Activated CD8-positive, alpha-beta memory T cell treated with anti-CD3 and anti-CD28 coated beads, Interleukin-2, amount 10 ng/mL, durations not matched to agents 7 days and 5 days (primary cell): ENCODE data around the gene NAGA. TPM values are rescaled to one million over a fixed set of nuclear protein-coding genes. Genes with fewer than 3 reads are reported as not detected.
A peak's percentile ranks its signal among the peaks of the same experiment; 100 is the strongest.
"Not testable (repeated sequence)": the region's sequence is repeated elsewhere in the genome, so short reads cannot be mapped to it uniquely, and the experiment has no call there.

ENCODE experiments used
- ATAC-seq: fragments of 150-1000 bp; cut with Tn5 transposase; one replicate; pipeline ENCODE4 v1.10.0; 2021; ENCODE audit warnings: moderate library complexity
- CTCF ChIA-PET: fragments of 350-600 bp; sonication (Branson Sonifier 250); formaldehyde crosslinking; loops from one replicate; lab custom pipeline; 2021; ENCODE audit warnings: antibody characterized with exemption; lab: Charles Lee
- DNase-seq: peaks from one replicate; pipeline ENCODE4 v3.0.0-alpha.2; 2020
- H3K27ac Mint-ChIP-seq: one replicate; pipeline ENCODE4 v1.8.0; 2021; ENCODE audit warnings: mild to moderate bottlenecking, mixed read lengths
- H3K27me3 Mint-ChIP-seq: one replicate; pipeline ENCODE4 v1.8.0; 2021; ENCODE audit warnings: mixed read lengths
- H3K36me3 Mint-ChIP-seq: one replicate; pipeline ENCODE4 v1.8.0; 2021; ENCODE audit warnings: mild to moderate bottlenecking, mixed read lengths
- H3K4me1 Mint-ChIP-seq: one replicate; pipeline ENCODE4 v1.8.0; 2021; ENCODE audit warnings: mixed read lengths
- H3K4me3 Mint-ChIP-seq: one replicate; pipeline ENCODE4 v1.8.0; 2021; ENCODE audit warnings: mild to moderate bottlenecking, moderate library complexity, mixed read lengths
- H3K9me3 Mint-ChIP-seq: one replicate; pipeline ENCODE4 v1.8.0; 2022; ENCODE audit warnings: low read depth, mixed read lengths
- total RNA-seq, 2 experiments: library from RNA; stranded (reverse); gene quantifications; one replicate each; pipeline ENCODE4 v1.2.3, GENCODE V29; 2021

The NAGA gene
- total RNA-seq, 2 experiments from 2014 or later = 23.1 to 27.1 TPM

DNA sequence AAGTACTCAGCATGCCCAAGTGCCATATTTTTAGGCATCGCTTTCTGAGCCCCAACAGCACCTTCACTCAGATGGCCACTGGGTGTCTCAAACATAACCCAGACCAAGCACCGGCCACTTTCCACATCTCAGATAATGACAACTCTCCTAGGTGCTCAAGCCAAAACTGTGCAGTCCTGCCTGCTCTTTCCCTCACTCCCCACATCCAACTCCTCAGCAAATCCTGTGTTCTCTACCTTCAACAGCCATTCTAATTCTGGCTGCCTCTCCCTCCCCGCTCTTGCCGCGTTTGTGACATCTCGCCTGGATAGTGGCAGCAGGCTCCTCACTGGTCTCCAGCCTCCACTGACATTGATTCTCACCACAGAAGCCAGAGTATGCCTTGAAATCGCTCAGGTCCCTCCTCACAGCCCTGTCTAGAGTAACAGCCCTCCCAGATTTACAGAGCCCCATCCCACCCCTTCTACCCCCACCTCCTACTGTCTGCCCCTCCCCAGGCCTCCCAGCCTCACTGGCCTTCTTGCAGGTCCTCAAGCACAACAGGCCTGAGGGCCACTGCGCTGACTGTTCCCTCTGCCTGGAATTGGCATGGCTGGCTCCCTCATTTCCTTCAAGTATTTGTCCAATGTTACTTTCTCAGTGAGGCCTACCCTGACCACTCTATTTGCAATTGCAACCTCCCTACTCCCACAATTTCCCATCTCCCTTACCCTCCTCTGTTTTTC lies 2.2 kb upstream of the NAGA start:
- Mint-ChIP-seq H3K9me3 (no peaks in the 10 kb centered on the region), H3K27me3 (no peaks in the 10 kb centered on the region), H3K4me1 (peaks cover 34% of the 10 kb centered on the region), H3K36me3 (peaks cover 8% of the 10 kb centered on the region), H3K4me3 (peak overlapping the region; percentile 45), H3K27ac (peak overlapping the region; percentile 74)
- no peak for ATAC-seq
- no peak for DNase-seq
- CTCF ChIA-PET = no interaction called here

- Mint-ChIP-seq H3K4me3 (peak overlapping the region; percentile 81), H3K4me1 (peaks cover 34% of the 10 kb centered on the region), H3K36me3 (peaks cover 12% of the 10 kb centered on the region), H3K27ac (peak overlapping the region; percentile 90)
- not testable (repeated sequence) for H3K9me3 Mint-ChIP-seq, H3K27me3 Mint-ChIP-seq, DNase-seq, ATAC-seq
- CTCF ChIA-PET = interaction anchor here (1.5 to 2.3 kb wide), 3 partner anchors 8 to 115 kb away, joined by 4 to 9 read pairs (median 5); partner anchors contain the start of gene SMDT1
Measured at GRCh38 chr22:42071508-42071907, 896 bp upstream of the NAGA start.

- DNase-seq (no peak), ATAC-seq (no peak)
- peak overlapping the region; percentile 81 for H3K4me3 Mint-ChIP-seq
- peaks cover 21% of the 10 kb centered on the region for H3K36me3 Mint-ChIP-seq
- CTCF ChIA-PET = interaction anchor here (0.5 to 2.3 kb wide), 11 partner anchors 9 to 368 kb away, joined by 3 to 10 read pairs (median 3); partner anchors contain the start of genes CENPM, NDUFA6 and SMDT1
- peaks cover 31% of the 10 kb centered on the region for H3K4me1 Mint-ChIP-seq
- no peaks in the 10 kb centered on the region for H3K9me3 Mint-ChIP-seq
- H3K27ac Mint-ChIP-seq = peak overlapping the region; percentile 90
- H3K27me3 Mint-ChIP-seq = no peaks in the 10 kb centered on the region
Measured at GRCh38 chr22:42069801-42070516, 653 bp downstream of the NAGA start.

- Mint-ChIP-seq H3K9me3 (no peaks in the 10 kb centered on the region), H3K4me3 (no peak overlapping the region), H3K36me3 (peaks cover 26% of the 10 kb centered on the region), H3K4me1 (peaks cover 28% of the 10 kb centered on the region), H3K27ac (no peak overlapping the region), H3K27me3 (no peaks in the 10 kb centered on the region)
- ATAC-seq (no peak), DNase-seq (no peak)
- CTCF ChIA-PET = interaction anchor here (1.0 kb wide), 1 partner anchor 11 kb away, joined by 3 read pairs; no protein-coding TSS in a partner anchor
Measured at GRCh38 chr22:42068291-42068690, 2.3 kb downstream of the NAGA start.

- no peak for DNase-seq
- Mint-ChIP-seq H3K27ac (no peak overlapping the region), H3K27me3 (no peaks in the 10 kb centered on the region), H3K4me1 (peaks cover 26% of the 10 kb centered on the region), H3K36me3 (peaks cover 32% of the 10 kb centered on the region), H3K4me3 (no peak overlapping the region), H3K9me3 (no peaks in the 10 kb centered on the region)
- CTCF ChIA-PET = interaction anchor here (0.9 to 1.0 kb wide), 2 partner anchors 11 to 101 kb away, joined by 3 to 4 read pairs; no protein-coding TSS in a partner anchor
- ATAC-seq = no peak
Measured at GRCh38 chr22:42067671-42068251, 2.9 kb downstream of the NAGA start.

DNA sequence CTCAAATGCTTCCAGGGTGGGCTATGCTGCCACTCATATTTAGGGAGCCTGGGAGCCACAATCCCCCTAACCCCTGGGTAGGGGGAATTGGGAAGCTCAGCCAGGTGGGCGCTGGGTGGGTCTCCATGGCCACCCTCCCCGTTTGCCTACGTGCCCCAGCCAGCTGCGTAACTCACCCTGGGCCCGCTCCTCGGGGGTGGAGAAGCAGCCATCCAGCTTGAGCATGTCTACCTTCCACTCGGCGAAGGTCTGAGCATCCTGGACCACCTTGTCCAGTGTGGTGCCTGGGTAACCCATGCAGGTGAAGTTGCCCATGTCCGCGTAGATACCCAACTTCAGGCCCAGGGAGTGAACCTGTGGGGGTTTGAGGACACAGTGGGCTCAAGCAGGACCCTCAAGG lies 3.7 kb downstream of the NAGA start:
- DNase-seq = peak; percentile 35
- Mint-ChIP-seq H3K36me3 (peaks cover 39% of the 10 kb centered on the region), H3K4me3 (no peak overlapping the region), H3K27ac (no peak overlapping the region), H3K4me1 (peaks cover 24% of the 10 kb centered on the region), H3K27me3 (no peaks in the 10 kb centered on the region), H3K9me3 (no peaks in the 10 kb centered on the region)
- CTCF ChIA-PET = interaction anchor here (0.7 to 0.9 kb wide), 2 partner anchors 100 to 378 kb away, joined by 3 to 4 read pairs; no protein-coding TSS in a partner anchor
- no peak for ATAC-seq

- DNase-seq (peak; percentile 31), ATAC-seq (no peak)
- H3K27ac Mint-ChIP-seq = no peak overlapping the region
- no peaks in the 10 kb centered on the region for H3K9me3 Mint-ChIP-seq
- H3K4me3 Mint-ChIP-seq = no peak overlapping the region
- CTCF ChIA-PET = interaction anchor here (0.7 kb wide), 1 partner anchor 378 kb away, joined by 3 read pairs; no protein-coding TSS in a partner anchor
- H3K36me3 Mint-ChIP-seq = peaks cover 43% of the 10 kb centered on the region
- H3K27me3 Mint-ChIP-seq = no peaks in the 10 kb centered on the region
- H3K4me1 Mint-ChIP-seq = peaks cover 17% of the 10 kb centered on the region
Measured at GRCh38 chr22:42066126-42066761, 4.4 kb downstream of the NAGA start.

GRCh38 chr22:42065438-42066125 lies 5.0 kb downstream of the NAGA start:
- peaks cover 50% of the 10 kb centered on the region for H3K36me3 Mint-ChIP-seq
- no peaks in the 10 kb centered on the region for H3K27me3 Mint-ChIP-seq
- DNase-seq (peak; percentile 23), ATAC-seq (no peak)
- no peak overlapping the region for H3K4me3 Mint-ChIP-seq
- CTCF ChIA-PET = interaction anchor here (0.8 kb wide), 2 partner anchors 22 to 34 kb away, joined by 3 read pairs; no protein-coding TSS in a partner anchor
- H3K4me1 Mint-ChIP-seq = peaks cover 12% of the 10 kb centered on the region
- no peak overlapping the region for H3K27ac Mint-ChIP-seq
- no peaks in the 10 kb centered on the region for H3K9me3 Mint-ChIP-seq

GRCh38 chr22:42064629-42065028 lies 6.0 kb downstream of the NAGA start:
- no peak overlapping the region for H3K27ac Mint-ChIP-seq
- peaks cover 59% of the 10 kb centered on the region for H3K36me3 Mint-ChIP-seq
- ATAC-seq = no peak

GRCh38 chr22:42062506-42063170 lies 8.0 kb downstream of the NAGA start:
- H3K4me3 Mint-ChIP-seq = no peak overlapping the region
- peak; percentile 31 for DNase-seq
- no peak overlapping the region for H3K27ac Mint-ChIP-seq
- H3K4me1 Mint-ChIP-seq = no peaks in the 10 kb centered on the region
- ATAC-seq = no peak
- peaks cover 5% of the 10 kb centered on the region for H3K9me3 Mint-ChIP-seq
- CTCF ChIA-PET = no interaction called here
- peaks cover 68% of the 10 kb centered on the region for H3K36me3 Mint-ChIP-seq
- no peaks in the 10 kb centered on the region for H3K27me3 Mint-ChIP-seq

More at GRCh38 chr22:42064629-42065028, 6.0 kb downstream of the NAGA start:
- peak; percentile 33 for DNase-seq
- no peaks in the 10 kb centered on the region for H3K27me3 Mint-ChIP-seq
- no peak overlapping the region for H3K4me3 Mint-ChIP-seq
- CTCF ChIA-PET = interaction anchor here (0.8 kb wide), 2 partner anchors 21 to 33 kb away, joined by 3 read pairs; no protein-coding TSS in a partner anchor
- H3K9me3 Mint-ChIP-seq = no peaks in the 10 kb centered on the region
- H3K4me1 Mint-ChIP-seq = peaks cover 10% of the 10 kb centered on the region

GRCh38 chr22:42061041-42061440 lies 9.6 kb downstream of the NAGA start:
- peaks cover 14% of the 10 kb centered on the region for H3K9me3 Mint-ChIP-seq
- no peaks in the 10 kb centered on the region for H3K4me1 Mint-ChIP-seq
- no peaks in the 10 kb centered on the region for H3K27me3 Mint-ChIP-seq
- DNase-seq (peak; percentile 19), ATAC-seq (no peak)
- H3K4me3 Mint-ChIP-seq = no peak overlapping the region
- CTCF ChIA-PET = interaction anchor here (1.2 kb wide), 1 partner anchor 9 kb away, joined by 3 read pairs; no protein-coding TSS in a partner anchor
- no peak overlapping the region for H3K27ac Mint-ChIP-seq
- H3K36me3 Mint-ChIP-seq = peaks cover 74% of the 10 kb centered on the region

- Mint-ChIP-seq H3K27ac (no peak overlapping the region), H3K9me3 (peaks cover 17% of the 10 kb centered on the region), H3K27me3 (no peaks in the 10 kb centered on the region), H3K4me1 (no peaks in the 10 kb centered on the region), H3K4me3 (no peak overlapping the region), H3K36me3 (peaks cover 70% of the 10 kb centered on the region)
- peak; percentile 22 for DNase-seq
- ATAC-seq = no peak
- CTCF ChIA-PET = interaction anchor here (1.2 kb wide), 1 partner anchor 10 kb away, joined by 3 read pairs; no protein-coding TSS in a partner anchor
Measured at GRCh38 chr22:42060489-42060888, 10.1 kb downstream of the NAGA start.
